Activated CD8-positive, alpha-beta T cell treated with anti-CD3 and anti-CD28 coated beads for 36 hours (primary cell): Measurements from ENCODE around the gene TCL1B. TPM values are rescaled to one million over a fixed set of nuclear protein-coding genes. Genes with fewer than 3 reads are reported as not detected.
"Not testable (repeated sequence)": the region's sequence is repeated elsewhere in the genome, so short reads cannot be mapped to it uniquely, and the experiment has no call there.

Experiments
- ATAC-seq: fragments of 200-7000 bp; cut with Tn5 transposase; one replicate; pipeline ENCODE4 v1.10.0; 2021; ENCODE audit warnings: mild to moderate bottlenecking, moderate library complexity
- CTCF ChIA-PET: fragments of 350-600 bp; sonication (Branson Sonifier 250); formaldehyde crosslinking; loops from one replicate; lab custom pipeline; 2021; ENCODE audit warnings: antibody characterized with exemption; lab: Charles Lee
- POLR2A ChIA-PET: fragments of 350-600 bp; sonication (Branson Sonifier 250); formaldehyde crosslinking; loops from one replicate; lab custom pipeline; 2021; ENCODE audit warnings: antibody characterized with exemption; lab: Charles Lee
- DNase-seq: peaks from one replicate; pipeline ENCODE4 v3.0.0-alpha.2; 2020
- H3K27ac Mint-ChIP-seq: one replicate; pipeline ENCODE4 v1.8.0; 2021; ENCODE audit warnings: mild to moderate bottlenecking, mixed read lengths
- H3K27me3 Mint-ChIP-seq: one replicate; pipeline ENCODE4 v1.8.0; 2021; ENCODE audit warnings: mixed read lengths
- H3K36me3 Mint-ChIP-seq: one replicate; pipeline ENCODE4 v1.8.0; 2021; ENCODE audit warnings: low read depth, mixed read lengths
- H3K4me1 Mint-ChIP-seq: one replicate; pipeline ENCODE4 v1.8.0; 2021; ENCODE audit warnings: low read depth, mixed read lengths
- H3K4me3 Mint-ChIP-seq: one replicate; pipeline ENCODE4 v1.8.0; 2021; ENCODE audit warnings: mild to moderate bottlenecking, moderate library complexity, mixed read lengths
- H3K9me3 Mint-ChIP-seq: one replicate; pipeline ENCODE4 v1.8.0; 2021; ENCODE audit warnings: mixed read lengths
- intact Hi-C: fragments of 100-400 bp; cut with micrococcal nuclease; formaldehyde crosslinking; loops from one replicate; pipeline ENCODE4 v1.10.0; 2022
- total RNA-seq, 2 experiments: library from RNA; stranded (reverse); gene quantifications; one replicate each; pipeline ENCODE4 v1.2.3, GENCODE V29; 2021
- TF ChIP-seq, protein P1 (sequence below): fragments of 200-600 bp; IDR thresholded peaks from one replicate; pipeline ENCODE4 v1.8.0; 2022; ENCODE audit warnings: antibody characterized with exemption, mild to moderate bottlenecking

The TCL1B gene
- total RNA-seq, 2 experiments from 2014 or later: not detected

DNA sequence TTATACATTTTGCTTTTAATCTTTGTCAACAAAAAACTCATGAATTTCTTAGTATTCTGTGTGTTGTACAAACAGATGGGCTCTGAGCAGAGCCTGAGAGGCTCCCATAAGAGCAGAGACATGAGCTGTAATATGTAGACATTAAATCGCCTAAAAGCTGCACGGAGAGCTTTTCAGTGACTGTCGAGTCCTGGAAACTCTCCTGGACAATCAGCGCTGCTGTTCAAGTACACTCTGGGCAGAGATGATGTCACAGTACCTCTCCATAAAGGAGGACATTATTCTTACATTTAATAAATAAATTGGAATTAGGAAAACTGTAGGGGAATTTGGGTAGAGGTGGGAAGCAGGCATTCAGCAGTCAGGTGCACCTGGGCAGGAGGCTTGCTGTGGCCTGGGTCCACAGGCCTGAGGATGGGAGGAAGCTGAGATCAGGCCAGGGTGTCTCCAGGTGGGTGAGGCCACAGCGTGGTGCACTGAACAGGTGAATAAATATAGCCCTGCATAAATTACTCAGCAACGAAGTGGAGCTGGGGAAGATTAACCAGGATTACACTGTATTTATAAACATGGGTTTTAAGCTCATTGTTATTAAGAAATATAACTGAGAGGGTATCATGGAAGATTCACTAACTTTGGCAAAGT lies 41.0 kb downstream of the TCL1B start:
- DNase-seq (no peak), ATAC-seq (no peak)
- POLR2A ChIA-PET: no interaction called here
- TF ChIP-seq, protein P1, sequence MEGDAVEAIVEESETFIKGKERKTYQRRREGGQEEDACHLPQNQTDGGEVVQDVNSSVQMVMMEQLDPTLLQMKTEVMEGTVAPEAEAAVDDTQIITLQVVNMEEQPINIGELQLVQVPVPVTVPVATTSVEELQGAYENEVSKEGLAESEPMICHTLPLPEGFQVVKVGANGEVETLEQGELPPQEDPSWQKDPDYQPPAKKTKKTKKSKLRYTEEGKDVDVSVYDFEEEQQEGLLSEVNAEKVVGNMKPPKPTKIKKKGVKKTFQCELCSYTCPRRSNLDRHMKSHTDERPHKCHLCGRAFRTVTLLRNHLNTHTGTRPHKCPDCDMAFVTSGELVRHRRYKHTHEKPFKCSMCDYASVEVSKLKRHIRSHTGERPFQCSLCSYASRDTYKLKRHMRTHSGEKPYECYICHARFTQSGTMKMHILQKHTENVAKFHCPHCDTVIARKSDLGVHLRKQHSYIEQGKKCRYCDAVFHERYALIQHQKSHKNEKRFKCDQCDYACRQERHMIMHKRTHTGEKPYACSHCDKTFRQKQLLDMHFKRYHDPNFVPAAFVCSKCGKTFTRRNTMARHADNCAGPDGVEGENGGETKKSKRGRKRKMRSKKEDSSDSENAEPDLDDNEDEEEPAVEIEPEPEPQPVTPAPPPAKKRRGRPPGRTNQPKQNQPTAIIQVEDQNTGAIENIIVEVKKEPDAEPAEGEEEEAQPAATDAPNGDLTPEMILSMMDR: no peak
- H3K9me3 Mint-ChIP-seq: peaks cover 14% of the 10 kb centered on the region
- H3K27me3 Mint-ChIP-seq: peaks cover 40% of the 10 kb centered on the region
- H3K4me1 Mint-ChIP-seq: no peaks in the 10 kb centered on the region
- no peak overlapping the region for H3K4me3 Mint-ChIP-seq
- CTCF ChIA-PET: interaction anchor here (1.0 kb wide), 1 partner anchor 47 kb away, joined by 3 read pairs; no protein-coding TSS in a partner anchor
- H3K36me3 Mint-ChIP-seq: no peaks in the 10 kb centered on the region
- intact Hi-C loops: no loop called here
- H3K27ac Mint-ChIP-seq: no peak overlapping the region

DNA sequence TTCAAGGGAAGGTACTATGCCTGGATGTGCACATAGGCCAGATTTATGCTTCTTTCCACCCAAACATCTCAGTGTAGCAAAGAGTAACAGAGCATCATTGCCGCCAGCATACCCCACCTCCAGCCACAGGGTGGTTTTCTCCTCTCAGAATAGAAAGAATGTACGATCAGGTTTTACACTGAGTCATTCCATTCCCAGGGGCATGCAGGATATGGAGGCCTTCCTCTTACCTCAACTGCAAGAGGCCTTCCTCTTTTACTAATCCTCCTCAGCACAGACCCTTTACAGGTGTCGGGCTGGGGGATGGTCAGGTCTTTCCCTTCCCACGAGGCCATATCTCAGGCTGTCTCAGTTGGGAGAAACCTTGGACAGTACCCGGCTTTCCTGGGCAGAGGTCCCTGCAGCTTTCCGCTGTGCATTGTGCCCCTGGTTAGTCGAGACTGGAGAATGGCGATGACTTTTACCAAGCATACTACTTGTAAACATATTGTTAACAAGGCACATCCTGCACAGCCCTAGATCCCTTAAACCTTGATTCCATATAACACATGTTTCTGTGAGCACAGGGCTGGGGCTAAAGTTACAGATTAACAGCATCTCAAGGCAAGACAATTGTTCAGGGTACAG lies 43.3 kb downstream of the TCL1B start:
- H3K36me3 Mint-ChIP-seq, intact Hi-C loops, CTCF ChIA-PET, H3K27ac Mint-ChIP-seq, DNase-seq, H3K9me3 Mint-ChIP-seq, H3K4me1 Mint-ChIP-seq, H3K4me3 Mint-ChIP-seq, ATAC-seq, POLR2A ChIA-PET: not testable (repeated sequence)
- peaks cover 36% of the 10 kb centered on the region for H3K27me3 Mint-ChIP-seq

DNA sequence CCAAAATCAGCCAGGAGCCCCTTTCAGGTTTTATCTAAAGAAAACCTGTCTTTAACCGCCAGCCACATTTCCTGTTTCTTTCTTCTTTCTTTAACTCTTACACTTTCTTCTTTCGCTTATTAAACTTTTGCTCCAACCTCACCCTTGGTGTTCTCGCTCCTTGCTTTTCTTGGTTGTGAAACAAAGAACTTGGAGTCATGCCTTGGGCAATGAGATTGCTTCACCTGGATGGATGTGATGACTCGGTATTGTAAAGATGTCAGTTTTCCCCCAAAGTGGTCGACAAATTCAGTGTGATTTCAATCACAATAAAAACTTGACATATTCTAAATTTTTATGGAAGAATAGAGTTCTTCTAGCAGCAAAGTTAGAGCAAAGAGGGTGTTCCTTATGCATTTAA lies 43.9 kb downstream of the TCL1B start:
- ATAC-seq (no peak), DNase-seq (no peak)
- TF ChIP-seq, protein P1: no peak
- H3K36me3 Mint-ChIP-seq: no peaks in the 10 kb centered on the region
- ChIA-PET POLR2A (no interaction called here), CTCF (no interaction called here)
- H3K27me3 Mint-ChIP-seq: peaks cover 35% of the 10 kb centered on the region
- no peak overlapping the region for H3K27ac Mint-ChIP-seq
- no peaks in the 10 kb centered on the region for H3K9me3 Mint-ChIP-seq
- no peaks in the 10 kb centered on the region for H3K4me1 Mint-ChIP-seq
- no peak overlapping the region for H3K4me3 Mint-ChIP-seq
- intact Hi-C loops: no loop called here

DNA sequence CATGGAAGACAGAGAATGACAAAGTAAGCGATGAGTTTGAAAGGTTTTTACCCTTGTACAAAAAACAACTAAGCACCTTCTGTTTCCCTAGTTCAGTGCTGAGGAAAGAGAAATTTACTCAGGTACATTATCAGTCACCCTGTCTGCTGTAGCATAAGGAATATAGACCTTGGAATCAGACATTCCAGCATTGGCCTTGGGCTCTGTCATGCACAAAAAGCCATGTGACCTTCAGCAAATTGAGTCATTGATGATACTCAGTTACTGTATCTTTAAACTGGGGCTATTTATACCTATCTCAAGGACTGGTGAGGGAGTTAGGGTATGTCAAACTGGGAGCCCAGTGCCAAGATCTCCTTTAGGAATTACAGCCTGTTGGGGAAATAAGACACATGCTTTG lies 47.0 kb downstream of the TCL1B start:
- intact Hi-C loops: no loop called here
- POLR2A ChIA-PET: no interaction called here
- no peaks in the 10 kb centered on the region for H3K4me1 Mint-ChIP-seq
- ATAC-seq: no peak
- H3K4me3 Mint-ChIP-seq: no peak overlapping the region
- H3K27me3 Mint-ChIP-seq: peaks cover 18% of the 10 kb centered on the region
- CTCF ChIA-PET: no interaction called here
- H3K27ac Mint-ChIP-seq: no peak overlapping the region
- H3K36me3 Mint-ChIP-seq: no peaks in the 10 kb centered on the region
- H3K9me3 Mint-ChIP-seq: peaks cover 1% of the 10 kb centered on the region
- TF ChIP-seq, protein P1: no peak
- no peak for DNase-seq

DNA sequence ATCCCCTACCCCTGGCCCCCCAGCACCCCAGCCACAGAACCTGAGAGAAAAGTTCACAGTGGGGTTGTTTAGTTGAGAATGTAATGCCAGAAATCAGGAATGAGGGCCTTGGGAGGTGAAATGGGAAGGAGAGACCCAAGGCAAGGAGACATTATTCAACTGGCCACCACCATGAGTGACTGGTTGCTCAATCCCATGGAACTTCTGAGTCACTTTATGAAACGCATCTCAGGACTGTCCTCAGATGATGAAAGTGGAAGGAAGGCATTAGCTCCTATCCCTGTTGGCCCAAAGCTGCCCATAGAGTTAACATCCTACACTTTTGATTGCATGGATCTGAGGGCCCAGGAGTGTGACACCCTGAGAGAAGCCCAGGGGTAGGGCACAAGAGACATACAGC lies 53.1 kb downstream of the TCL1B start:
- ATAC-seq: no peak
- H3K4me1 Mint-ChIP-seq: peaks cover 8% of the 10 kb centered on the region
- peaks cover 10% of the 10 kb centered on the region for H3K9me3 Mint-ChIP-seq
- ChIA-PET POLR2A (no interaction called here), CTCF (interaction anchor here (0.7 kb wide), 1 partner anchor 35 kb away, joined by 3 read pairs; no protein-coding TSS in a partner anchor)
- H3K27ac Mint-ChIP-seq: peak overlapping the region; percentile 82
- DNase-seq: no peak
- no peaks in the 10 kb centered on the region for H3K27me3 Mint-ChIP-seq
- intact Hi-C loops: no loop called here
- H3K4me3 Mint-ChIP-seq: no peak overlapping the region
- H3K36me3 Mint-ChIP-seq: peaks cover 7% of the 10 kb centered on the region
- TF ChIP-seq, protein P1: no peak
